Spleen (tissue), 11 donors: ENCODE results near the gene MUTYH. TPM values are rescaled to one million over a fixed set of nuclear protein-coding genes. Genes with fewer than 3 reads are reported as not detected.

ENCODE experiments used
- DNase-seq: peaks from one replicate; pipeline ENCODE4 v3.0.0-alpha.2; 2020
- H3K27ac ChIP-seq, 8 donors: fragments of 200-600 bp; sonication (generic) in 7 of 8; 1 replicate in 4 of 8; 2 replicates in 4 of 8; pipeline versions ENCODE4 v1.5.0 to v1.8.0; 2016 to 2021; ENCODE audit warnings: inconsistent platforms in 4 of 8, mild to moderate bottlenecking in 4 of 8, moderate library complexity in 1 of 8
- H3K27me3 ChIP-seq, 7 donors: fragments of 200-600 bp; sonication (generic) in 6 of 7; replicated peaks in 1 of 7; 1 replicate in 4 of 7; 2 replicates in 3 of 7; pipeline versions ENCODE4 v1.5.0 to v1.8.0; 2016 to 2021; ENCODE audit warnings: inconsistent platforms in 3 of 7, mild to moderate bottlenecking in 1 of 7
- H3K36me3 ChIP-seq, 6 donors: fragments of 200-600 bp; sonication (generic) in 5 of 6; 1 replicate in 4 of 6; 2 replicates in 2 of 6; pipeline versions ENCODE4 v1.5.0 to v1.8.0; 2016 to 2021; ENCODE audit warnings: inconsistent platforms in 2 of 6
- H3K4me1 ChIP-seq, 6 donors: fragments of 200-600 bp; sonication (generic) in 5 of 6; 1 replicate in 3 of 6; 2 replicates in 3 of 6; pipeline versions ENCODE4 v1.5.0 to v1.8.0; 2016 to 2021; ENCODE audit warnings: inconsistent platforms in 3 of 6
- H3K4me3 ChIP-seq, 8 donors: fragments of 200-600 bp; sonication (generic) in 7 of 8; 1 replicate in 4 of 8; 2 replicates in 4 of 8; pipeline versions ENCODE4 v1.5.0 to v1.8.0; 2016 to 2021; ENCODE audit warnings: inconsistent platforms in 4 of 8, mild to moderate bottlenecking in 4 of 8, moderate library complexity in 2 of 8
- H3K9me3 ChIP-seq, 8 donors: fragments of 200-600 bp; sonication (generic) in 7 of 8; 1 replicate in 4 of 8; 2 replicates in 4 of 8; pipeline versions ENCODE4 v1.5.0 to v1.8.0; 2016 to 2021; ENCODE audit warnings: inconsistent platforms in 4 of 8
- POLR2A ChIP-seq, 3 donors: fragments of 450-650 bp; IDR thresholded peaks; one replicate each; pipeline ENCODE4 v1.5.1; 2017; ENCODE audit warnings: antibody characterized with exemption in 3 of 3, mild to moderate bottlenecking in 1 of 3
- POLR2AphosphoS5 ChIP-seq, 3 donors: sonication (generic); formaldehyde crosslinking; IDR thresholded peaks; one replicate each; pipeline ENCODE4 v1.5.1; 2017; ENCODE audit warnings: antibody characterized with exemption in 3 of 3
- WGBS, 5 donors: extraction: QIAGEN DNeasy Blood & Tissue Kit in 3 of 5; methylation state at CpG; one replicate each; pipeline versions ENCODE4 v1.1.5 to v1.1.7; 2013 to 2018; 5-methylcytosine and 5-hydroxymethylcytosine counted together
- intact Hi-C: fragments of 100-400 bp; cut with DNase I; formaldehyde crosslinking; loops from one replicate; pipeline ENCODE4 v1.15.0; 2023; ENCODE audit warnings: low total_unique reads
- polyA plus RNA-seq, 3 donors: library from polyadenylated mRNA; stranded (reverse); fragments of 200-250 nt; gene quantifications; one replicate each; pipeline ENCODE4 v1.2.1, GENCODE V29; 2013
- total RNA-seq, 7 donors: library from RNA; depleted of rRNA in 3 of 7; stranded (reverse); fragments of >200 nt in 3 of 7; fragmentation: NEBNext Ultra II Directional in 4 of 7; extraction: Animal tissue kit (Norgen Biotek cat#: 25700) in 4 of 7; gene quantifications; one replicate each; pipeline versions ENCODE4 v1.1.0 to v1.2.1, GENCODE V29; 2016 to 2021
- TF ChIP-seq, protein P1 (sequence below), 11 experiments: fragments of 200-600 bp in 7 of 11; fragments of 450-650 bp in 4 of 11; sonication (generic) in 4 of 11; IDR thresholded peaks in 8 of 11; conservative IDR thresholded peaks in 3 of 11; 1 replicate in 7 of 11; 2 replicates in 4 of 11; pipeline versions ENCODE4 v1.4.0 to v1.8.0; 2016 to 2021; ENCODE audit warnings: antibody characterized with exemption in 11 of 11, inconsistent platforms in 4 of 11, mild to moderate bottlenecking in 1 of 11
- donor health status: healthy with polysubstance abuse.
- donor health status: DM: no; HTN: no; CAD: no; lungs with moderate emphysema.
- donor health status: DM: no; HTN: no; CAD: no.
- donor health status: Bipolar disorder and iron deficiency.
- donor health status: healthy.
- donor health status: DM: no; HTN: no; CAD: no.
- donor health status: DM: yes; HTN: yes; CAD: no.

MUTYH gene
- total and polyA plus RNA-seq, 10 donors: 25.4 to 46.9 (median 37.2) TPM

DNA sequence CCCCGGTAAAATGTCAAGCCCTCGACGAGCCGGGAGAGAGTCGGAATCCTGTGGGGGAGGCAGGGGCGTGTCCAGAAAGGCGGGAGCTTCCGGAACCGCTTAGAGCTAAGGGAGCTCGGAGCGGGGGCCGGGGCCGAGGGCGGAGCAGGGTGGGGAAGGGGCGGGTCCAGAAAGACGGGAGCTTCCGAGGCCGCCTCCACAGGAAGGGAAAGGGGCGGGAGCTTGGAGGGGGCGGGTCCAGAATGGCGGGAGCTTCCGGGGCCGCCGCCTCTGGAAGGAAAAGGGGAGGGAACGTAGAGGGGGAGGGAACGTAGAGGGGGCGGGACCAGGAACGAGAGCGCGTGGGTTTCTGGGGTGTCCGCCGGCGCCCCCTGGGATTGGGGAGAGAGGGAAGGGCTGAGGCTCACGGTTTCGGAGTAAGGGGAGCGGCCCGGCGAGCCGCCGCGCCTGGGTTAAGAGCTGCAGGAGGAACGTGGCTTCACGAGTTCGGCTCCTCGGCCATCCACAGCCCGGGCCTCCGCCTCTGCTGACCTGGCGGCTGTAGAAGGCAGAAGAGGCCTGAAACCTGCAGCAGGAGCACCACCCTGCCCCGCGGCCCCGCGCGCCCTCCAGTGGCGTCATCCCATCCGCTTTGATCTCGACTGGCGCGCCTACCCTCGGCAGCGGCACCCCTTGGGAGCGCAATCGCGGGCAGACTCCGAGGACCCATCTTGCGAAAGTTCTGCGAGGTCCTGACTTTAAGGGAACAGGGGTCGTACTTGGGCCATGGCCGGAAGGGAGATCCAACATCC lies 36.5 kb downstream of the MUTYH start:
- Histone ChIP-seq H3K27ac (peak overlapping the region; percentile 89 to 95 (median 94)), H3K4me3 (peak overlapping the region; percentile 63 to 91 (median 80)), H3K9me3 (no peaks in the 10 kb centered on the region), H3K4me1 (peaks cover 8 to 45% (median 23%) of the 10 kb centered on the region in 6 donors), H3K27me3 (no peaks in the 10 kb centered on the region), H3K36me3 (no peaks in the 10 kb centered on the region)
- TF ChIP-seq, protein P1, sequence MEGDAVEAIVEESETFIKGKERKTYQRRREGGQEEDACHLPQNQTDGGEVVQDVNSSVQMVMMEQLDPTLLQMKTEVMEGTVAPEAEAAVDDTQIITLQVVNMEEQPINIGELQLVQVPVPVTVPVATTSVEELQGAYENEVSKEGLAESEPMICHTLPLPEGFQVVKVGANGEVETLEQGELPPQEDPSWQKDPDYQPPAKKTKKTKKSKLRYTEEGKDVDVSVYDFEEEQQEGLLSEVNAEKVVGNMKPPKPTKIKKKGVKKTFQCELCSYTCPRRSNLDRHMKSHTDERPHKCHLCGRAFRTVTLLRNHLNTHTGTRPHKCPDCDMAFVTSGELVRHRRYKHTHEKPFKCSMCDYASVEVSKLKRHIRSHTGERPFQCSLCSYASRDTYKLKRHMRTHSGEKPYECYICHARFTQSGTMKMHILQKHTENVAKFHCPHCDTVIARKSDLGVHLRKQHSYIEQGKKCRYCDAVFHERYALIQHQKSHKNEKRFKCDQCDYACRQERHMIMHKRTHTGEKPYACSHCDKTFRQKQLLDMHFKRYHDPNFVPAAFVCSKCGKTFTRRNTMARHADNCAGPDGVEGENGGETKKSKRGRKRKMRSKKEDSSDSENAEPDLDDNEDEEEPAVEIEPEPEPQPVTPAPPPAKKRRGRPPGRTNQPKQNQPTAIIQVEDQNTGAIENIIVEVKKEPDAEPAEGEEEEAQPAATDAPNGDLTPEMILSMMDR (IDR thresholded peaks at IDR 0.05 in 8 of 11, conservative IDR thresholded peaks at IDR 0.05 in 3 of 11): peak; percentile 43 to 76 (median 71)
- peak; percentile 83 to 88 (median 88) for TF ChIP-seq POLR2AphosphoS5 (IDR thresholded peaks at IDR 0.05)
- peak in 1 of 3 donors; percentile 24 for TF ChIP-seq POLR2A (IDR thresholded peaks at IDR 0.05)
- peak; percentile 100 for DNase-seq
- intact Hi-C loops: loop anchor here (5.0 kb wide), 1 partner anchor 189 kb away; the partner anchor contains the start of gene TESK2
- 0 to 1% (median 1%) methylated on average over 51 to 68 of the region's 68 CpGs for WGBS, 5 donors

DNA sequence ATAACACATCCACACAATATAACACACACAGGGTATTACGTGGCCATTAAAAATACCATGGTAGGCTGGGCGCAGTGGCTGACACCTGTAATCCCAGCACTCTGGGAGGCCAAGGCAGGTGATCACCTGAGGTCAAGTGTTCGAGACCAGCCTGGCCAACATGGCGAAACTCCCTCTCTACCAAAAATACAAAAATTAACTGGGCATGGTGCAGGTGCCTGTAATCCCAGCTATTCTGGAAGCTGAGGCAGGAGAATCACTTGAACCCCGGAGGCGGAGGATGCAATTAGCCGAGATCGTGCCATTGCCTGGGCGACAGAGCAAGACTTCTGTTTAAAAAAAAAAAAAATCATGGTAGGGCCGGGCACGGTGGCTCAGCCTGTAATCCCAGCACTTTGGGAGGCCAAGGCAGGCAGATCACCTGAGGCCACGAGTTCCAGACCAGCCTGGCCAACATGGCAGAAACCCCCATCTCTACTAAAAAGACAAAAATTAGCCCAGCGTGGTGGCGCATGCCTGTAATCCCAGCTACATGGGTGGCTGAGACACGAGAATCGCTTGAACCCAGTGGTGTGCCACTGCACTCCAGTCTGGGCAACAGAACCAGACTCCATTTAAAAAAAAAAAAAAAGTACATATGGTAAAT lies 37.6 kb downstream of the MUTYH start:
- TF ChIP-seq POLR2AphosphoS5 (IDR thresholded peaks at IDR 0.05) (no peak), POLR2A (IDR thresholded peaks at IDR 0.05) (no peak)
- TF ChIP-seq, protein P1 (IDR thresholded peaks at IDR 0.05 in 8 of 11, conservative IDR thresholded peaks at IDR 0.05 in 3 of 11): no peak
- peak overlapping the region; percentile 41 to 91 (median 80) for H3K4me3 ChIP-seq
- no peaks in the 10 kb centered on the region for H3K9me3 ChIP-seq
- WGBS, 5 donors: 88 to 97% (median 91%) methylated on average over 16 of the region's 16 CpGs
- H3K27ac ChIP-seq: peak overlapping the region in 7 of 8 donors; percentile 86 to 95 (median 94)
- no peak for DNase-seq
- H3K4me1 ChIP-seq: peaks cover 8 to 45% (median 23%) of the 10 kb centered on the region in 6 donors
- intact Hi-C loops: loop anchor here (5.0 kb wide), 1 partner anchor 190 kb away; the partner anchor contains the start of gene TESK2
- H3K36me3 ChIP-seq: no peaks in the 10 kb centered on the region
- no peaks in the 10 kb centered on the region for H3K27me3 ChIP-seq

DNA sequence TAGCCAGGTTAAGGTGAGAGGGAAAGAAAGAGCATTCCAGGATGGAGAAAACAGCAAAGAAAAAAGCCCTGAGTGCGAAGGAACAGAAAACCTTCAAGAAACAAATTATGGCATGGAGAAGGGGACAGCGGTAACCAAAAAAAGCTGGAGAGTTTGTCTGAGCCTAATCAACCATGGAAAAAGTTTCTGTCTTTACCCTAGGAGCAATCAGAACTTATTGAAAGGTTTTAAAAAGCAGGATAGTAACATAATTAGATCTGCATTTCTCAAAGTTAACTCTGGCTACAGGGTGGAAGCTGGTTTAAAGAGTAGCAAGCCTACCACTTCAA lies 39.6 kb downstream of the MUTYH start:
- 69 to 88% (median 80%) methylated on average over 2 of the region's 2 CpGs for WGBS, 5 donors

More for the DNA sequence above, 39.6 kb downstream of the MUTYH start:
- Histone ChIP-seq H3K27me3 (no peaks in the 10 kb centered on the region), H3K9me3 (no peaks in the 10 kb centered on the region), H3K4me1 (peaks cover 8 to 33% (median 20%) of the 10 kb centered on the region in 6 donors), H3K27ac (no peak overlapping the region), H3K36me3 (no peaks in the 10 kb centered on the region), H3K4me3 (no peak overlapping the region)
- DNase-seq: no peak
- no peak for TF ChIP-seq POLR2A (IDR thresholded peaks at IDR 0.05)
- TF ChIP-seq, protein P1 (IDR thresholded peaks at IDR 0.05 in 8 of 11, conservative IDR thresholded peaks at IDR 0.05 in 3 of 11): peak in 2 of 11 experiments; percentile 7 to 19
- no peak for TF ChIP-seq POLR2AphosphoS5 (IDR thresholded peaks at IDR 0.05)
- intact Hi-C loops: loop anchor here (2.0 to 5.0 kb wide), 2 partner anchors 192 to 284 kb away; partner anchors contain the start of gene TESK2
